Tibial nerve (tissue), 4 donors: Measurements from ENCODE around the gene NTM.

Source experiments
- CTCF ChIP-seq, 5 experiments: fragments of 200-600 bp in 3 of 5; fragments of 450-650 bp in 2 of 5; sonication (generic) in 3 of 5; IDR thresholded peaks; one replicate each; pipeline ENCODE4 v1.5.1; 2016 to 2019; ENCODE audit warnings: antibody characterized with exemption in 5 of 5, mild to moderate bottlenecking in 3 of 5, moderate library complexity in 2 of 5
- EP300 ChIP-seq, 2 donors: sonication (generic); formaldehyde crosslinking; IDR thresholded peaks; one replicate each; pipeline ENCODE4 v1.6.1; 2017; ENCODE audit warnings: antibody characterized with exemption in 2 of 2, mild to moderate bottlenecking in 1 of 2
- POLR2A ChIP-seq, 2 donors: fragments of 450-650 bp; IDR thresholded peaks; one replicate each; pipeline ENCODE4 v1.6.1; 2017; ENCODE audit warnings: antibody characterized with exemption in 2 of 2, mild to moderate bottlenecking in 2 of 2, moderate library complexity in 2 of 2

- TF ChIP-seq CTCF (IDR thresholded peaks at IDR 0.05): no peak
- TF ChIP-seq EP300 (IDR thresholded peaks at IDR 0.05): no peak
- no peak for TF ChIP-seq POLR2A (IDR thresholded peaks at IDR 0.05)
Observed at GRCh38 chr11:131682373-131683015, 312.1 kb downstream of the NTM start.
